ENCODE data around the gene NRXN3.

Gene NRXN3

DNA sequence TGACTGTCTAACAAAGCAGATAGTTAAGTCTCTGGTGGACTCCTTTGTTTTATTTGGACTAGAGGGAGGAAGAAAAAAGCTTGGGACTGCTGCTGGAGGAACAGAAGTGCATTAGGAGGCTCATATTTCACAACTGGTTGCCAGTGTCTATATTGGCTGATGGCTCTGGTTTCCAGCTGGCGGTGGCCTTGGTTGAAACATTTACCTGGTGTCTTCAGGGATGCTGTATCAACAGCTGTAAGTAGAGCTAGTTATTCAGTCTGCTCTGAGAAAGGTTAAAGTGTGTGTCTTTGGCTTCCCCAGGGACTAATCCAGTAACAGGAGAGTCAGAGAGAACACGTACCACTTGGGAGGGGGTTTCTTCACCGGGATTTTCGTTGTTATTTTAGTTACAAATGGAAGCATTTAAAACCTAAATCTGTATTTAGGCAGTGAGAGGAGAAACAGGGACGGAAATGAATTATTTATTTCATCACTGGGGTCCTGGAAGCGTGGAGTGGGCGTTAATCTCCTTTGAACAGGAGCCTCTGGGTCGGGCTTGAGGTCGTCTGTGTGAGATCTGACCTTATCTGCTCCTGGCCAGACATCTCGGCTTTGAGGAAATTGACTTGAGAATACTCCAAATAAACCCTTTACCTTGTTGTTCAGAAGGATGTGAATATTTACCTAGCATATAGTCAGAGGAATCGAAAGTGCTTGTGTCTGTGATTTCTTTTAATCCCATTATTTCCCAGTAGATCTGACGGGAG, 149.9 kb downstream of the NRXN3 start:
- no peak for DNase-seq (ENCODE audit: low read depth in 2 of 2)

DNA sequence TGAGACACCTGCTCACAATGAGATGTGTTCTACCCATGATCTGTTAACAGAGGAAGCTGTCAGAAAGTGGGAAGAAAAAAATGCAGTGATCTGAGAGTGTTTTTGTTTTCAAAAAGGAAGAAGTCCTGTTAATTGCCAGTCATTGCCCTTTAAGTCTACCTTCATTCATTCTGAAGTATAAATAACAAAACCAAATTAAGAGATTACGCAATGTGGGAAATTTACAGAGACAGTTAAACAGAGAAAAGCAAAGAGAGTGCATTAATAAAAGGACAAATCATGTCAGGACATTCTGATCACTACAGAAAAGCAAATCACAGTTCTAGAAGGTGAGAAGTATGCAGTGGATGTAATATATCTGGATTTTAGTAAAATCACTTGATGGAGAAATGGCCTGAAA, 154.2 kb downstream of the NRXN3 start:
- DNase-seq (ENCODE audit: low read depth in 2 of 2) = no peak

DNA sequence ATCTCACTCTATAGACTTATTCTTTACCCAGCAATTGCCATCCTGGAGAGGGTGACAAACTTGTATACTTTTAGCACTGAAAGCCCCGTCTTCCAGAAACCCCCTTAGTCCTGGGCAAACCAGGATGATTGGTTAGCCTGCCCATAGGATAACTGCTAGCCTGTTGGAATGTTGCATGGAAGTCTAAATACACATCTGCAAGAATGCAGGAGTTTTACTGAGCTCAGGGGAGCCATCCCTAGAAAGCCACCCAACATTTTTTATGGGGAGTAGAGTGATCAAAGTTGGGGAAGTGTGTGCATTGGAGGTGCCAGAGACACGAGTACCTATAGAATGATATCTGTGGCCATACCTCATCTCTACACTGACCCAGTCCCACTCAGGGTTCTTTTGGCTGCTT, 155.7 kb downstream of the NRXN3 start:
- DNase-seq (ENCODE audit: low read depth in 2 of 2) = no peak

DNA sequence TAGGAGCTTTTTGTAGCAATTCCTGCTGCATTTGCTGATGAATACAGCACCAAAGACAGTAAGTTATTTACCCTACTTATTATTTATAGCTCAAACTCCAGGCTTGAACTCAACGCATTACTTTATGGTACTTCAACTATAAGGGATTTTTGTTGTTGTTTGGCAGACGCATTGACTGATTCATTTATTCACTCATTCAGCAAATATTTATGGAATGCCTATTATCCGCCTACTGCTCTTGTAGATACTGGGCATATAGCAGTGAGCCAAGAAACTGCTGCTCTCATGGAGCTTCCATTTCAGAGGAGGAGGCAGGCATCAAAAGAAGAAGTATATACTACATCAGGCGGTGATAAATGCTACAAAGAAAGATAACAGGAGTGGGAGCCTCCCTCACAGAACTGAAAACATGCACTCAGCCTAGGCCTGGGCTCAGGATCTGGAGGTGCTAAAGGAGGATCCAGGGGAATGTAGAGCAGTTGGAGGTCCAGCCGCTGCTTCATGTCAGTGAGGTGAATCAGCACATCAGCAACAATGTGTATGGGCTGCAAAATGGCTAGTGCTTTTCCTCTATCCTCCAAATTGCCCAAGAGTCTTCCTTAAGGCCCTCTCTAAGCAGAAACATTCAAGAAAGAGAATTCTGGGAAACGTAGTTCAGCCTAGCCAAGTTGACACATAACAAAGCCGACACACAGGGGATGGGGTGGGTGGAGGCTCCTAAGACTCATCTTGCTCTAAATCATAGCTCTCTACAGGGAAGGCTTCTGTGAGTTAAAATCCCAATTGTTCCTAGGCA, 157.5 kb downstream of the NRXN3 start:
- DNase-seq (ENCODE audit: low read depth in 2 of 2) = no peak

DNA sequence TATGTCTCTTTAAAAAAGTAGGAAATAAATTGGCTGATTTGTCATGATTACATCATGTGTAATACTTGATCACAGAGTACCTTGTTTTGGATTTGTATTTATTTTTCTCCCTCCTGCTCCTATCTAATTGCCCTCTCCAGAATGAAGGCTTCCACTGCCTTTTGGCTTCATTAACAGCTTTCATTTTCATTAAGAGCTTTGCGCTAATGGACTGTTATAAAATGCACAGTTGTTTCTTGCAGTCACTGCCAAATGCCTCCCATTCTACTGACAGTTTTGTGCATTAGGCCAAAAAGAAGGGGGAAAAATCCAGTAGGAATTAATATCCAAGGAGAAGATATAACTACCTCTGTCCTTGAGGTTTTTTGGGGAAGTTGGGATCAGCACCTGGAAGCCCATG, 159.2 kb downstream of the NRXN3 start:
- DNase-seq (ENCODE audit: low read depth in 2 of 2) = no peak

DNA sequence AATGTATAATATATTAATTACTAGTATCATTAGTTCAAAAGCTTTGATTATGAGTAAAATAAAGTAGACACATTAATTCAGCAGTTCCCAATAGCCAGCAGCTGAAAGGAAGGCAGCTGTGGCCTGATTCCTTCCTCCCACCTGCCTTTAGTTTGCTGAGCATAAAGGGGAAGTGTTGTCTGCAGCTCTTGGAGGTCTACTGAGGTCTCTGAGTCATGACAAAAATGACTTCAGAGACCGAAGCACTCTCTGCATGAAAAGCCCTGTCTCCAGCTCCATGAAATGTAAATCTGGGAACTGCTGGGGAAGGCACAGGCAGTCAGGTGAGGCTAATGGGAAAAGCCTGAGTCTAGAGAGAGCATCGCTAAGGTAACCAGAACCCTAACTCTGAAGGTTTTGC, 165.4 kb downstream of the NRXN3 start:
- DNase-seq (ENCODE audit: low read depth in 2 of 2) = no peak

DNA sequence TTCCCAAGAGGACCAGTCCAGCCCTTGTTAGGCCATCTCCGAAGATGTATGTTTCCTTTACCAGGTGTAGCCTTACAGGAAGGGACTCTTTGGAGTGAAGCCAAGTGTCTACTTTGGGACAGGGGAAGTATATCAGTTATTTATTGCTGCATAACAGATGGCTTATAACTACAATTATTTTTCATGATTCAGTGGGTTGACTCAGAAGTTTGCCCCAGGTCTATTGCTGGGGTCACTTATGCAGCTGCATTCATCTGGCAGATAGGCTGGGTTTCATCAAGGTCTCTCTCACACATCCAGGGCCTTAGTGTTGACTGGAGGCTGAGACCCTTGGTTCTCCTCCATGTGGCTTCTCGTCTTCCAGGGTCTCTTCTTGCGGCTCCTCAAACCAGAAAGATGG, 170.1 kb downstream of the NRXN3 start:
- no peak for DNase-seq (ENCODE audit: low read depth in 2 of 2)

DNA sequence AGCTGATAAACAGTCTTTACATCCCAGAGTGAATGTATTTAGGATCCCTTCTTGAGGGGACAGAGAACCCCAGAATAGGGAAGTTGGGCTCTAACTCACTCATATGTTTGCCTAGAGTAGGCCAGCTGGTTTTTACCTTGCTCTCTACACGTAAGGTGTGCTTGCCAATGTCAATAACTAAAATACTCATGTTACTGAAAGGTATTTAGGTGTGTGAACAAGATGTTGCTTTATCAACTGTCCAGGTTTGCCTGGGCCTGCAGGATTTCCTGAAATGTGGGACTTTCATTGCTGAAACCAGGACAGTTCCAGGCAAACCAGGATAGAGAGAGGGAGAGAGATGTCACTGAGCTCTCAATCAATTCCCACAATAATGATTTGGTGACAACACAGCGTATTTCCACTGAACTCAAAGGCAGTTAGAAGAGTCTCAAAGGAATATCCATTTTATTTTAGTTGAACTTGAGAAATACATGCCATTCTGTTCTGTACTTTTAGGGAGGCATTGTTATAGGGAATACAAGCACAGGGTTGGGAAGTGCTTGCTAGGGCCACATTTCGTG, 171.7 kb downstream of the NRXN3 start:
- no peak for DNase-seq (ENCODE audit: low read depth in 2 of 2)

DNA sequence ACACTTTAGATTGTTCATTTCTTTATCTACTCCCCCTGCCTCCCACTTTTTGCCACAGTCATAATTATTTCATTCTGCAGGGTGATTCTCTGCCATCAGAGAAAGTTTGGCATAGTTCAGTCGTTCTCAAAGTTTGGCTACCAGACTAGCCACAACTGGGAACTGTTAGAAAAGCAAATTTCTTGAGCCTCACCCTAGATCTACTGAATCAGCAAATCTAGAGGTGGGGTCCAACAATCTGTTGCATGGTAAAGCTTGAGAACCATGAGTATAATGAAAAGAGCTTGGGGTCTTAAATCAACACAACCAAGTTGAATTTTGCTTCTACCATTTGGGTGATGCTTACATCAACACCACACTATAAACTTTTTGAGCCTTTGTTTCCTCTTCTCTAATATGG, 172.7 kb downstream of the NRXN3 start:
- DNase-seq (ENCODE audit: low read depth in 2 of 2) = no peak

DNA sequence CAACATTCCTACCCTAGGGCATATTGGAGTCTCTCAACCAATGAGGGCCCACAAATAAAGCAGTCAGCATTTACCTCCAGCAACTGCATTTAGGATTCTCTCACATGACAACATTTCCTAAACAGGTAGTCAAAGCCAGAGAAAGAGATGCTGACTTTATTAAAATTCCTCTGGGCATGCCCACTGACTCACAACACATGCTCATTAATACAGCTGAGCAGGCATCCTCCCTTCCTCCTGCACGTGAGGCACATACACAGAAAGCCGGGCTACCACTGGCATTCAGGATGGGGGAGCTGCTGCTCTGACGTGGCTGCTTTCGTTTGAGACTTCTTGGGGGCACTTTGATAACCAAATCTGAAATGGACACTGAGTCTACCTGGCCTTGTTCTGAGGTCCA, 174.1 kb downstream of the NRXN3 start:
- DNase-seq (ENCODE audit: low read depth in 2 of 2) = no peak

DNA sequence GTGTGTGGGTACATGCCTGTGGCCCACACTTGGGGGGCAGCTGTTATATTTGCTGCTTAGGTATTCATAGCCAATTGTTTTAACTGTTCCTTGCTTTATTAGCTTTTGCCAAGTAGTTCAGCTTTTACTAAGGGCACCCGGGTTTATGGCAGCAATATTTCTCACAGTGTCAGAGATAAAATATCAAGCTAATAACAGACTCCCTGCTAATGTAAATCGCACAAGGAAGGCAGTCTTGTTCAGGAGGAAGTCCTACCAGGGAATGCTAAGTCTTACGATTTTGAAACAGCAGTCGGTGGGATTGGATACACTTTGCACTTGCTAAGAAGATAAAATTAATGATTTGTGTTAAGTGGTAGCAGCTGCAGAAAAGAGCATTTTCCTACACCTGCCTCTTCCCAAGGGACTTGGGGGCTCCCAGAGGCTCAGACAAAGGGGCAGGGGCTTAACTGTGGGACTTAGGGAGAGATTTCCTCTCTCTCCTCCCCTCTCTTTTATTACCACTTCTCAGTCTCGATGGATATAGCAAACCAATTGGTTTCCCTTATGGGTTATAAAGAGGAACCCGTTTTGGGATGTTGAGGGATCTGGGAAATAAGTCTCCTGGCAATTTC, 175.1 kb downstream of the NRXN3 start:
- DNase-seq (ENCODE audit: low read depth in 2 of 2) = no peak

DNA sequence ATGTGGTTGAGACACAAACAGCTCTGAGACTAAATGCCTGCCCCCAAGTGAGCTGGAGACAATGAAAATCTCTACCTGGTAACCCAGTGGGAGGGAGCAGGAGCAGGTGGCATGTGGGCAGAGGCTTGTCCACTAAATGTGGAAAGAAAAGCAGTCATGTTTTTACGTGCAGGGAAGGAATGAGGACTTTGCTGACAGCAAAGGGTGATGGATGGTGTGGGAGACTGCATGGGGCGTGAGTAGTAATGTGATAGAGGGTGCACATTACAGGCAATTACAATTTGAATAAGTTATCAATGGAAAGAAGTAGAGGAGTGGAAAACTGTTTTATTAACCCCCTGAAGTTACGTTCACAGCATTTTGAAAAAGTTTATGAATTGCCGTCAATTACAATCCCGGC, 176.6 kb downstream of the NRXN3 start:
- no peak for DNase-seq (ENCODE audit: low read depth in 2 of 2)

DNA sequence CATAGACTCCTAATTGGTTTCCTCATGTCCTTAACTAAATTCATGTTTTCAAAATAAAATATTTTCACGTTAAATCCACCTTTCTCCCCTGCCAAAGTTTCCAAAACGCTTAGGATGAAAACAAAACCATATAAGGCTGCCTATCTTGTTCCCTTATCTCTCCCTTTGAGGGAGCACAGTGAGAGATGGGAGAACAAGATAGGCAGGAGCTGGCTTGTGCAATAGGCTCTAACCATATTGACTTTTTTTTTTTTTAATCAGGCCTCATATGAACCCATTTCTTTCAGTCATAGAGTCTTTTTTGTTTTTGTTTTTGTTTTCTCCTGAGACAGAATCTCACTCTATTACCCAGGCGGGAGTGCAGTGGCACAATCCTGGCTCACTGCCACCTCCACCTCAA, 184.9 kb downstream of the NRXN3 start:
- DNase-seq (ENCODE audit: low read depth in 2 of 2) = no peak

DNA sequence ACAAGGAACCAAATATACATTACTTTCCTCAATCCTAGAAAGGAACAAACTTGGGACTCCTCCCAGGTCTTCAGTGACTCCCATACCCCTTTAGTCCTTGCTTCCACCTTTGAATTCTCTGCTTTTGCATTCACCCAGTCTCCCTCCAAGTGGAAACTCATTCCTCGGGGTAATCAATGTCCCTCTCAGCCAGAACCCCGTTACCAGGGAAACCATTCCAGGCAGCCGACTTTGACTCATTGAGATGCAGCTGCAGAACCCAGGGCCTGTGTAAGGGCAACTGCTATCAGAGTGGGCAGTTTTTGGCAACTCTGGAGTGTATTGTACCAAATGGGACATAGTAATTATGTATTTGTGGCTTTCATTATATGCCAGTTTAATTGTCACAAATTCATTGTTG, 186.2 kb downstream of the NRXN3 start:
- DNase-seq (ENCODE audit: low read depth in 2 of 2) = no peak

DNA sequence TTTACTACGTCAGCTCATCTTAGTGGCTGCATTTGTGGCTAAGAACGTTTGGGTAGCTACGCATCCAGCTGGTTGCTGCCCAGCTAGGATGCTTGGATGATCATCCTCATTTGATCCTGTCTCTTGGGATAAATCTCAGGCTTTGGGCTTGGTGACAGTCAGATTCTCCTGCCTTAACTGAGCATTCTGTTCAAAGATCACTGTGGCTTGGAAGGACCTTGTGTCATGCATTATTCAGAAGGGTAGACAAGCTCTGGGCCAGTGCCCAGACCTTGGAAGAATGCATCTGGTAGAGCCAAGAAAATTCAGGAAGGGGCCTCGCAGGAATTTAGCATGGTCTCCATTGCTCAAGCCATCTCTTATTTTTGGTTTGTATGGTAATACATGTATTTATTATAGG, 188.4 kb downstream of the NRXN3 start:
- DNase-seq (ENCODE audit: low read depth in 2 of 2) = no peak

DNA sequence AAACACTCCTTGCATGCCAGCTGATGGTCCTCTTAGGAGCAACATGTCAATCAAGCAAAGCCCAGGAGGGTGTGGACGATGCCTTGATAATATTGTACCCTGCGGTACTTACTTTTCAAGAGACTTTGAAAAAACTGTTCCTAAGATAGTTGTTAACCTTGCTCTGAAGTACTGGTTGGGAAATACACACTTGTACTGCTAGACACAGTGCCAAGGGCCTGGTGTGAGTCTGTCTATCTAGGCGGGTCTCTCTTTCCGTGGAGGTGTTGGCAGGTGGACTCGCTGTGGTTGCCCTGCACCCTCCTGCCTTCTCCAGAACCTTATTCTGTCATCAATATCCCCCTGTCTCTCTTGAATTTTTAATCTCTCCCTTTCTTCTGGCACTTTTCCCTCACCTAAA, 189.4 kb downstream of the NRXN3 start:
- no peak for DNase-seq (ENCODE audit: low read depth in 2 of 2)

DNA sequence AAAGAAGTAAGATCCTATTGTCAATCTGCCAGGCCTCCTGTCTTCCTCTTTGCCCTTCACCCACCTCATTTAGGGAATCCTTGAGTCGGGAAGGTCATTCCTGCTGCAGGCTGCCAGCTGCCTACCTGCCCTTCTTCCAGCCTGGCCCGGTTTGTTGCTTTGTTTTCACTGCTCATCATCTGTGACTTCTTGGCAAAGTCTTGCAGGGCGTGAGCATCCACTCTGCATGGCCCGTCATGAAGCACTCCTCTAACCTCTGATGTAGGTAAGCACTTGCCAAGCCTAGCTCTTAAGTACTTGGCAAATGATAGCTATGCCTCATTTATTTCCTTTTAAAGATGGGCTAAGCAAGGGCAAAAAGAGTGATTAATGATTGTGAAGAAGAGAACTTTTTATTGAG, 192.8 kb downstream of the NRXN3 start:
- DNase-seq (ENCODE audit: low read depth in 2 of 2) = no peak

DNA sequence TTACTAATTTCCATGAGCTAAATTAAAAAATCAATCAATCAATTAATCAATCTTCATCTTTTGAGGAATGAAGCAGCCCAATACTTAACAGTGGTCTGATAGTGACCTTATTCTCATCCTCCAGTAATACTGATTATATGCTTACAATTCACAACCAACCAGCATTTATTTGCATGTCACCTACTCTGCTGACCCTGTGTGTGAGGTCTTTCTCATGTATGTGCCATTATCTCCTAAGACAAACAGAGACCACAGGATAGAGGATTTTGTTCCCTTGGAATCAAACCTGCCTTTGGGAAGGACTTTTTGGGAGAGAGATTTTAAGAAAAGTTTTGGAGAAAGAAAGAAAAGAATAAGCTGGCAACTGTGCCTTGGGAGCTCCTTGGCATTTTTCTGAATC, 197.2 kb downstream of the NRXN3 start:
- DNase-seq (ENCODE audit: low read depth in 2 of 2) = no peak

DNA sequence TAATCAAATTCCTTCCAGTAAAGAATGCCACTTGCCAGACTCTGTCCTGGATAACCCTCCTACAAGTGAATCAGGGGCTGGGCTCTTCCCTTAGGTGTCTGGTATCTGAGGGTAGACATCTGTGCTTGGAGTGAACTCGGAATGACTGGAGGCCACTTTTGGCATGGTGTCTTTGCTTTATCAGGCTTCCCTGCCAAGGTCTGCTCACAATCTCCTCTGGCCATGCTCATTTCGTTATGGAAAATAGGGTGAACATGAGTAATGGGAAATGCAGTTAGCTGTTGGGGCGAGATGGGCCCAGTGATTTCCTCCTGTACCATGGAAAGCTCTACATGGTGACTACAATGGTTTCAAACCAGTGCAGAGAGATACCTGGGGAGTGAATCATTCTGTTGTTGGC, 212.9 kb downstream of the NRXN3 start:
- no peak for DNase-seq (ENCODE audit: low read depth in 2 of 2)

DNA sequence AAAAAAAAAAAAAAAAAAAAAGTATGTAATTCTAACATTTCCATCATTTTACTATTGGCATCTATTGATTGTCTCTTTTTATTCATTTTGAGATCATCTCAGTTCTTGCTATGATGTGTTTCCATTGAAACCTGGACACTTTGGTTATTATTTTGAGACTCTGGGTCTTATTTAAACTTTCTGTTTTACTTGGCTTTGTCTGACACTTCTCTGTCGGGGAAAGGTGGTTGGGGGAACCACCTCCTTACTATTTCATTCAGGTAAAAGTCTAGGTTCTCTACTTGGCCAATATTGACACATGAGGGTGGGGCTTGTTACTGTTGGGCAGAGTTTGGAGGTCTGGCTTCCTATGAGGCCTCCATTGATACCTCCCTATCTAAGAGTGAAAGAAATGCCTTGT, 228.0 kb downstream of the NRXN3 start:
- no peak for DNase-seq (ENCODE audit: low read depth in 2 of 2)

DNA sequence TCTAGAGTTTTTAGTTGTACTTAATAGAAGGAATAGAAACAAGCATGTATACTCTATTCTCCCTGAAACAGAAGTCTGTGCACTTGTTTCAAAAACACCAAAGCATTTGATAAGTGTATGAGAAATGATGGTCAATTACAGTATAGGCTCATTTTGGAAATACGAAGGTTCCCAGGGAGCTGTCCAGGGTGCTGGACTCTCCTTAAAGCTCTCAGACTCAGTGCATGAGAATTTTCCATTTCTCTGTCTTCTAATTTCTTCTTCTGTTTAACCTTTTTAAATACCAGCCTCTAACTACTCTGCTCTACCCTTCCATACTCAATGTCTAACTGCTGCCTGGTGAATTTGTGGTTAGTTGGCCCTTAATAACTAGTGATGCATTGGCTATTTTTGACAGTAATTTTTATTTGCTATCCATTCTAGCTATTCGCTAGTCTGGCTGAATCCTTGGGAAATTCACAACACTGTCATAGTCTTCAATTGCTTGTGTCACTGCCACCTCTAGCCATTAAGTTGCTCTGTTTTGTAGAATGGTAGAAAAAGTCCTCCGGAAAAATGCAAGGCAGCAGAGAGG, 229.2 kb downstream of the NRXN3 start:
- DNase-seq (ENCODE audit: low read depth in 2 of 2) = no peak

DNA sequence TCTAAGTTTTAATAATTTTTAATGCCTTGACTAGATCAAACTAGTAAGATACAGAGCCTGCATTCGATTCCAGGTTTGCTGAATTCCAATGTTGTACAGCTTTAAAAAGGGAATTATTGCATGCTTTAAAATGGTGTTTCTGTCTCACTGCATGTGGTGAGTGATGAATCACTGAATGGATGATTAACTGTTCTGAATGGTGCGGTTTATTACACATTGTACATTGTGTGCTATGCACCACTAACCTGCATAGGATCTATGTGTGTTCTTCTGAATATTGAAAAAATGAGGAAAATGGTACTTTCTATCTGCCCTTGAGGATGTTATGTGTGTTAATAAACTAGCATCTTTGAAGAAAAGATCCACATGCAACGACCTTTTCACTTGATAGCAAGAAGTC, 231.7 kb downstream of the NRXN3 start:
- DNase-seq (ENCODE audit: low read depth in 2 of 2) = no peak

Data from stimulated activated CD8-positive, alpha-beta memory T cell treated with anti-CD3 and anti-CD28 coated beads, Interleukin-15, amount 100 ng/mL, for 4 hours (primary cell).